NCI-H774 (cell line): ENCODE results near the gene ADGRA1.

Source experiments
- DNase-seq: peaks from one replicate; lab custom pipeline; 2025; lab: John Stamatoyannopoulos, UW

ADGRA1 gene

DNA sequence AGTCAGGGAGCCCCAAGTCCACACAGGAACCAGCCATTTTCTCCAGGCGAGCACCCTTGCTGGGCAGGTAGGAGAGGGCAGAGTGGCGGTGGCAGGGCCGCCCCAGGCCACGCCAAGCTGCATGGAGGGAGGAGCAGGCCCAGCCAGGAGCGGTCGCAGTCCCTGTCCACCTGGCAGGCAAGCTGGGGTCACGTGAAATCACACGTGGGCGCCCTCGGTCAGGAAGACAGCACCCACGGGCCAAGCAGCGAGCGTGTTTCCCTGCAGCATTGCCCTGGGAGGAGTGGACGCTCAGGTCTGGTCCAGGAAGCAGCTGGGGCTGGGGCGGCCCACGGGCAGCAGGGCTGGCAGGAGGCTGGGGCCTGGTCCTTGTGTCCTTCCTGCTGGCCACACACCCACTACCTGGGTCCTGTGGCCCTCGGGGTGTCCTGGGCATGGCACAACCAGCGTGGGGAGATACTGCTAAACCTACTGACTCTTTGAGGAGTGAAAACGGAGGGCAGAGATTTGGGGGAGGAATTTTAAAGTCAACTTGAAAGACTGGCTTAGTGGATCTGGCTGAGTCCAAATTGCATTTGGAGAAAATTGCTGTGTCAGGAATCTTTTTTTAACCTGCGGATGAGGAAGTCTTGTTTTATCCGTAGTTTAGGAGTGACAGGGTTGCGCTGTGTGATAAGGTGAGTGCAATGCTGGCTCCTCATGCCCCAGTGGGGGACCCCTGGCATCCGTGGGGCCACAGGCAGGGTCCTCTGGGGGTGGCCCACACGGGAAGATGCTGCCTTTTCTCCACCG, 12.2 kb upstream of the ADGRA1 start:
- DNase-seq, result no peak

DNA sequence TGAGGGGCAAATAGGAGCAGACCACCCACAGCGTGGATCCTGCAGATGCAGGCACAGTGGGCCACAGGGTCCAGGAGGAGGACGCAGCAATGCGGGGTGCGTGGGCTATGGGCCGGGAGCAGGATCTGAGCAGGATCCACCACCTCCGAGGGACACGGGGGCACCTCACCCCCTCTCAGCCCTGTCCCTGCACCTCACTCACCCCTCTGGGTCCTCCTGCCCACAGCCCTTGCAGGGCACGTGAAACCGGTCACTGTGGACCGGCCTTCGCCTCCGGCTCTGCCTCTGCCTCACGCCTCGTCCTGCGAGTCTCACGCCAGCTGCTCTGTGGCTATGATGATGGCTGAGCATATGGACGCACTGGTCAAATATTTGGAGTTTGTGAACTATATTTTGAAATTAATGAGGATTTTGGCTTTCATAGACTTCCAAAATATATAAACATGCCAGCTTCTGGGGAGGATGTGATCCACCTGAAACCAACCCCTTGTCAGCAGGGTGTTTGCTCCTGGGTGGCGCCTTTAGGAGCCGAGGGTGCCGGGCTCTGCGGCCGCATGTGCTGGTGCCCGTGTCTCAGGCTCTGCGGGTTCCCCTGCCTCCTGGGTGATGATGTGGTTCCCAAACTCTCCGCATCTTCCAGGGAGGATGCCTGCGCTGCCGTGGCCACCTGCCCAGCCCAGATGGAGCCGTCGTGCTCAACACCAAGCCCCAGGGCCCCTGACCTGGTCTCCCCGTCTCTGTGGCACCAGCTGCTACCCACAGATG, 11.3 kb upstream of the ADGRA1 start:
- no peak for DNase-seq

DNA sequence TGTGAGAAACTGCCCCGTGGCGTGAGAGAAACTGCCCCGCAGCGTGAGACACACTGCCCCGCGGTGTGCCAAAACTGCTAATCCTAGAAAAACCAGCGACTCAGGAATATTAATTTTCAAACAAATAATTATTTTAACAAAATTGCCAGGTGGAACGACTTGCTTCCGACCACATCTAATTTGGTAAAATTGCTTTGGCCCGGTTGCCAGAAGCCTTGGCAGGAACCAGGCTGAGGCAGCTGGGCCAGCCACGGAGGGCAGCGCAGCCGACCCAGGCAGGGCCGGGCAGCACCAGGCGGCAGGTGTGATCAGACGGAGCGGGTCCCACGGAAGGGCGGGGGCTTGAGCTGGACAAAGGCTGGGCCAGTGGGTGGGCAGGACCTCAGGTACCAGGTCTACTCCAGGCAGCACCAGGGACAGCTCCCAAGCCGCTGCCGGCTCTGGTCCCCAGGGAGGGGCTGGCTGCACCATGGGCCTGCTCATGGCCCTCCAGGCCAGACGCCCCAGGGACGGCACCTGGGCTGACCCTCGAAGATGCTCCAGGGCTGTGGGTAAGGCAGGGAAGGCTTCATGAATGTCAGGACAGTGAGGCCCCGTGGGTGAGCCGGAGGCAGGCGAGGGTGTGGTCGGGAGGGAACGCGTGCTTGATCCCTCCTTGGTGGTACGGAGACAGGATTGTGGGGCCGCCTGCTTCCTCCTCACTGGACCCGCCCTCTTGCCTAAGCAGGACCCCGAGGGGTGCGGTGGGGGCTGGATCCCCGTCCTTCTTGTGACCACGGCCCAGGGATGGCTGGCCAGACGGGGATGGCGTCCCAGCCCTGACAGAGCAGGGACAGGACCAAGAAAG, 7.7 kb upstream of the ADGRA1 start:
- no peak for DNase-seq

DNA sequence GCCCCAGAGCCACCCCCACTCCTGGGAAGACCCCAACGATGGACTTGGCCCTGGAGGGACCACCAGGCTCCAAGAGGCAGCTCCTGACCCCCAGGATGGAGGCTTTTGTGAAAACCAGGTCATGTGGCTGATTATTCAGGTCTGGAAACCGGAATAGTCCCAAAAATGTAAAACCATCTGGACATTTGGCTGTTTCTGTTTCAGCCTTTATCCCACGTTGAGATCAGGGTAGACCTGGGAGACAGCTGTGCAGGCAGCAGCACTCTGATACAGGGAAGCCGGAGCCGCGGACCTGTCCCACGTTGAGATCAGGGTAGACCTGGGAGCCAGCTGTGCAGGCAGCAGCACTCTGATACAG, 7.1 kb upstream of the ADGRA1 start:
- DNase-seq, result no peak

DNA sequence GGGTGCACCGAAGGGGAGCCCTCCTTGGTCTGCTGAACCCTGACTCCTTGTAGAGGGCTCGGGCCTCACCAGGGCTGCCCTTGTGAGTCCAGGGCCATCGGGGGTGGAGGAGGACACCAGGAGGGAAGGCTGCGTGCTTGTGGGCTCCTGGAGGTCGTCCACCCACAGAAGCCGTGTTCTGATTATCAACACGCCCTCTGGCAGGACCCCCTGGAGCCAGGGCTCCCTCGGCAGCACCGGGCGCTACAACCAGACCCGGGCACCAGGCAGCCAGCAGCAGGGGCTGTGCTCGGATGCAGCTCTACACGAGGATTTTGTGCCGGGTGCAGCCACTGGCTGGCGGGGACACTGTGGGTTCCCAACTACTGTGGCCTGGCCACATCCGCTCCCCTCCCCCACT, 6.1 kb upstream of the ADGRA1 start:
- no peak for DNase-seq

DNA sequence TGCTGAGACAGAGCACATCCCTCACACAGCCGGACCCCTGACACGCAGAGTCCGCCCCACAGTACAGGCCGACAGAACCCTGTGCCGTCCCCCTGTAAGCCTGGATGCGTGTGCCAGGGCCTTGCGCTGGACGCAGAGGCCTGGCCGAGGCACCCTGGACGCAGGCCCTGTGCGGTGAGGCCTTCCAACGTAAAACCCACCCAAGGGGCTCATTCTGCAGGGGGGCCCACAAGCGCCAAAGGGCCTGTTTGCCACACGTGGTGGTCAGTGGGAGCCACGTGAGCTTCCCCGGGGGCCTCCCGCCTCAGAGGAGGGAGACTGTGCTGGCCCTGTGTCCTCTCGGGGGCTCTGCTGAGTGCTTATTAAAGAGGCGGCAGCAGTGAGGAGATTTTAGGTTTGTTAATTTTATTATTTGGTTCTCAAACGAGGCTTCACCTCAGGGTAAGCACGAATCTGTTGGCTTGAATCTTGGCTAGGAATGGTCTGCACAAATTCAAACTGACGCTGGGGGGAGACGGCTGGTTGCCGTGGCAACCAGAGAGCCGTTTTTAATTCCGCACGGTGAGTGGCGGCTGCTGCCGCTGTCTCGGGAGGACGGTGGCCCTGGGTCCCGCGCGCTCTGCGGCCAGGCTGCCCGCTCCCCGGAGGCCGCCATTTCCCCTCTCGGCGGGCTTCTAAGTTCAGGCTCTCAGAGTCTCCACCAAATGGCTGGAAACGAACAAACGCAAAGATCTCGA, 4.9 kb upstream of the ADGRA1 start:
- no peak for DNase-seq

DNA sequence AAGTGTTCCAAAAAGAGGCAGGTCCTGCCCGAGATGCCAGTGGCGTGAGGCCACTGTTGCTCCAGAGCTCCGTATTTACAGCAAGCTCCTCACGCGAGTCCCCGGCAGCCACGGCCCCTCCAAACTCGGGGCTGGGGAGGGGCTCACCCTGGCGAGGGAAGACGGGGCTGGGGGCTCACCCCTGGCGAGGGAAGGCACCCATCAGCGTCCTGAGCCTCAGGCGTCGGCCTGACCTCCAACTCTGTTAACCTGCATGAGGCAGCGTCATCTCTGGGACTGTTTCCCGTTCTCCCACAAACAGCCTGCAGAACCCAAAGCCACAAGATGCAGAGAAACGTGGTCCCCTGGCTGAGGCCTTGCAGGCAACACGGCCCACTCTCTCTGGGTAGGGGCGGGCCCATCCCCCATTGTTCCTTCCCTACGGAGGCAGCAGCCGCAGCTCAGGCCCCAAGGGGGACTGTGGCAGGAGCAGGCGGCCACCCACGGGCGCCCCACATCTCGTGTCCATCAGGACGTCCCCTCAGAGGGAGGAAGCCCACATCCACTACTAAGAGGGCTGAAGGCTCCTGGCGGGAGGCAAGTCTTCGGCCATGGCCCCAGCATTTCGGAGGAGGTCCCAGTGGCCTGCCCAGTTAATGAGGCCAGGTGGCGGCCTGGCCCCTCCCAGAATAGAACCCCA, 4.2 kb upstream of the ADGRA1 start:
- no peak for DNase-seq

DNA sequence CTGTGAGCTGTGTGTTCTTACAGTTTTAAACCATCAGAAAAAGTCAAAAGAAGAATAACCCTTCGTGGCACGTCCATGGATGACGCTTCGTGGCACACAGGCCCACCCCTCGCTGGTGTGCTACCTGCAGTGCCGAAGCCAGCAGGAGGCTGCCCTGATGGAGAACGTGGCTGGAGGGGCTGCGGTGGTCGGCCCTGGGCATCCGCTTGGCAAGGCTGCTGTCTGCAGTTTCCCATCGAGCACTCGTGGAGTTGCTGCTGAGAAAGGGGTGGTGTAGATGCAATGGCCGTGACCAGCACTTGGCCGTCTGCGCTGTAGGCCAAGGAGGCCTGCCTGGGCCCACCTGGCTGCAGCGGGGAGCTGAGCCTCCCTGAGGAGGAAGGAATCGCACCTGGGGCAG, 3.2 kb upstream of the ADGRA1 start:
- DNase-seq, result no peak

DNA sequence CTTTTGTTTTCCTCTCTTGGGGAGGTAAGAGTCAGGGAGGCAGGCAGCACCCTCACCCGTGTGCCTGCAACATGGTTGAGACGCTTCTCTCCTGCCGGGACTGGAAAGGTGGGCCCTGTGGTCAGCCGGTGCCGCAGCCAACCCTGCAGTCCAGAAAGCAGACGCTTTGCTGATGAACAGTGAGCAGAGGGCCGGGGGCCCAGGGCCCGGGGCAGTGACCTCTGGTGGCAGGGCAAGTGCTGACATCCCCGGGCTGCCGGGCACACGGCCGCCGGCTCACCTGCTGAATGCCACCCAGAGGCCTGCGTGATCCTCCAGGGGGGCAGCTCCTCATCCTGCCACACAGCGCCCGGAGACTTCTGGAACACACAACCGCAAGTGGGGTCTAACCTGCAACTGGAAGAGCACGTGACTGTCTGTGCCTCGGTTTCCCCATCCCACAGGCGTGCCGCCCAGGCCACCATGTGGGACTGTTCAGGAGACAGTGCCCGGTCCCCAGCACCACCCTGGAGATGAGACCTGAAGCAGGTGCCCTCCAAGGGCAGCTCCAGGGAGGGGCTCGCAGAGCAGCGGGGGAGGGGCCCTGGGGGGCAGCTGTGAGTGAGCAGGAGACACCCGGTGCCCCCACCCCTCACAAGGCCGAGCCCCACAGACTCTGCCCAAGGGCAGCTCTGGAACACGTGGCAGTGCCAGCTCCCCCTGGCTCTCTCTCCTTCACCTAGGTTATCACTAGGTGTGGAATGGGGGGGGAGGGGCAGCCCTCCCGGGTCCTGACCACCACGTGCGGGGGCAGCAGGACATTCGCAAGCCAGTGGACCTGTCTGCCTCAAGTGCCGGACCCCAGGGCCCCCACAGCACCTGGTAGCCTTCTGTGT, 2.2 kb upstream of the ADGRA1 start:
- DNase-seq, result no peak

DNA sequence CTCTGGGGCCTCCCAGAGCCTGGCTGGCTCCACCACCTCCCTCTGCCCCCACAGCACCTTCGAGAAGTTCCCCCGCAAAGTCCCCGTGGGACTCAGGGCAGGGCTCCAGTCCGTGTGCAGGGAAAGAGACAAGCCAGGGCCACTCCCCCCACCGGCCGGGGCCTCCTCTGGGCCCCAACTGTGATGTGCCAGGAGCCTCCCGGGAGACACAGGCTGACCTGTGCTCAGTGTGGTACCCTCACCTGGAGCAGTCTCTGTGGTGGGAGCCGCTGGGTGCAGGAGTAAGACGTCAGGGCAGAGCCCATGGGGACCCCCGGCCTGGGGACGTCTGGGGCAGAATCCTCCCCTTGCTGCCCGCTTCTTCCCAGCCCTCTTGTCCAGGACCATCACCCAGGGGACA, 1.5 kb upstream of the ADGRA1 start:
- DNase-seq, result no peak

DNA sequence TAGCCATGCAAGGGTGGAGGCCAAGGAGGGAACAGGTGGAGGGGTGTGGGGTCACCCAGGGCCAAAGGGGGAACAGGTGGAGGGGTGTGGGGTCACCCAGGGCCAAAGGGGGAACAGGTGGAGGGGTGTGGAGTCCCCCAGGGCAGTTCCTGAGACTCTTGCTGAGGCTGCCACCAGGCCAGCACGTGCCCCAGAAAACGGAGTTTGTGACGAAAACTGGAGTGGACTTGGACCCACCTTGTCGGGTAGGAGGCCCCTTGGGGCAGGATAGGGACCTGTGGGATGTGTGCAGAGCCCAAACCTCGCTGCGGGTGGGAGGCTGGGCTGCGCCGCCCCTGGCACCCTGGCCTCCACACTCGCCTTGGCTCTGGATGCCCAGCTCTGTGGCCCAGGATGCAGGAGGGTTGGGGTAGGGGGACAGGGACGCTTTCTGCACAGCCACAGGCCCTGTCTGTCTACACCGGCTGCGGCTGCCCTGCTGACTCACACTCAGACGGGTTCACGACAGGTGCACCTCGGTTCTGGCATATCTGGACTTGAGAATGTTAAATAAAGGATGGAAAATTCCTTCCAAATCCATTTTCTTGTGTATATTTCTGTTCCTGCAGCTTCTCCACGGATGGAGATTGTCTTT, 562 bp upstream of the ADGRA1 start:
- DNase-seq, result no peak

DNA sequence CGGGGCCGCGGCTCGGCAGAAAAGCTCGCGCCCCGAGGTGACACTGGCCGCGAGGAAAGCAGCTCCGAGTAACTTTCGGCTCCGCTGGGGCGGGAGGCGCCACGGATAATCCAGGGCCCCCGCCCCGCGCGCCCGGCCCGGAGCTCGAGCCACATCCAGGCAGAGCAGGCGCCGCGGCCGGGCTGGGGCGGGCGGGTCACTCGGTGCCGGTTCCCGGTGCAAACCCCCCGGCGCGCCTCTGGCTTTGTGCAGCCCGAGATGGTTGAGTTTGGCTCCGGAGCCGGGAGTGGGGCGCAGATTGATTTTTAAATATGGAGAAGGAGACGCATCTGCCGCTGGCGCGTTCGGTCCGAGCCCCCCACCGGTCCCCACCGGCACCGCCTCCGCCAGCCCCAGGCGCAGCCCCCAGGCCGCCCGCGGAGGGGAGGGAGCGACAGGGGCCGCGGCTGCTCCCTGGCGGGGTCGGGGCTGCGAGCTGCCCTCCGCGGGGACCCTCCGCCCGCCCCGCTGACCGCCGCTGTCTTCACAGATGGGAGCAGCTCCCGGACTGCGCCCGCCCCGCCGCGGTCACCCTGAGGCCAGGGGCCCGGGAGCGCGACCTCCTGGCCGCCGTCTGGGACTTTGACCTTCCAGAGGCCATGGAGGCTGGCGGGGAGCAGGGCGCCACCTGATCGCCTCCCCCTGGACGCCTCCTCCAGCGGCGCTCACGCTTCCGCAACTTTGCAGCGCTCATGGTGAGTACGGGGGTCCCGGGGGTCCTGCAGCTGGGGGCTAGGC, 643 bp downstream of the ADGRA1 start:
- DNase-seq, result no peak

DNA sequence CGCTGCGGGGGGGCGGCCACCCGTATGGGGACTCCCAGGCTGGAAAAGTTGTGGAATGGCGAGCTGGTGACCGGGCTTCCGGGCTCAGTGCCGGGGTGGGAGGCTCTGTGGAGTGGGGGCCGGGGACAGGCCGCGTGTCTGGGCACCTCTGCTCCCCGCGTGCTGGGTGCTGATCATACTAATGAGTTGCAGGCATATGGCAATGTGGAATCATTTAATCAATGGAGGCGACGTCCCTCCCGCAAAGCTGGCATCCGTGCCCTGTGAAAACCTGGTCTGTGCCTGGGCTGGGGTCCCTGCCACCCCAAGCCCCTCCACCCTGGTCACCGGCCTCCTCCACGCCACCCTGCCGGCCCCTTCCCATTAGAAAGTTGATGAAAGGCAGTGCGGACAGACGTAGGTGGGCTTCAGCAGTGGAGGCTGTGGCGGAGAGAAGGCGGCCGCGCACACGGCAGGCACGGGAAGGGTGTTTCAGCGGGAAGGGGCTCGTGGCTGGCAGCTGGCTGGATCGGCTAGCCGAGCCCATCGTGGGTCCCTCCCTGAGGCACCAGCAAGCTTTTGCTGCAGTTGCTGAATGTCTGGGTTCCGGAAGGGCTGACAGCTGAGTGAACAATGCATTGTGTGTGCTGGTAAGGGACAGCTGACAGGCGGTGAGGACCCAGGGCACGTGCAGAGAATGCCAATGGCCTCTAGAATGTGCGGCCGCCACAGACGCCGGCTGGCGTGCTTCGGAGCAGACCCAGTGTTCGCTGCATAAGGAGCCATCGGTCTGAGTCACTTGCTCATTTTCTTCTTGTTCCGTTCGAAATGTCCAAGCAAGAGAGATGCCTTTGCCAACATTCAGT, 1.5 kb downstream of the ADGRA1 start:
- DNase-seq, result no peak

DNA sequence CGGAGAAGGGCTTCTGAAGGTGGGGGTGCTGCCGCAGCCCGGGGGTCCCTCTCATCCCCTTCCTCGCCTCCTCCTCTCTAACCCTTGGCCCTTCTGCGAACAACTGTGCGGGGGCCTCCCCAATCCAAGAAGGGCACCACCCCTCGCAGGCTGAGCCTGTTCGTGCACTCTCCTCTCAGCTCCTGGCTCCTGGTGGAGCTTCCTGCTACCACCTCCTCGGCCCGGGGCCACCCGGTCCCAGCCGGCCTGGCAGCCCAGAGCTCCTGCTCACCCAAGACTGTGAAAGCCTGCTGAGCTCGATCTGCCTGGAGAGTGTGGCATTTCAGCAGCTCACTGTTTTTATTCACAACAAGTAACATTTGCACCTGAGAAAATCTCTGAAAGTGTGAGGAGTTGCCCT, 2.4 kb downstream of the ADGRA1 start:
- DNase-seq, result no peak

DNA sequence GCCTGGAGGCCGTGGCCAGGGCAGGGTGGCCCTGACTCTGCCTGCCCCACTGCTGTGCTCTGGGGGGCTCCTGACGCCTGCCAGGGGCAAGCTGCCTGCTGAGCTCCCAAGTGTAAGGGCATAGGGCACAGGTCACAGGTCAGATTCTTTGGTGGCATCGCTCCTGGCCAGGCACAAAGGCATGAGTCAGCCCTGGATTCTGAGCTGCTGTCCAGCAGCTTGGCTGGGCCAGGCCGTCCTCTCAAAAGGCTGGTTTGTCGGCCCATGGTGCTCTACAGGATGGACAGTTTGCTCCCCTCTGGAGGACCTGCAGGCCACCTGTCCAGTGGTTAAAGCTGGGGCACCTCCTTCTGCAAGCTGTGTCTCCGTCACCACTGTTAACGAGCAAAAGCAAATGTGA, 2.9 kb downstream of the ADGRA1 start:
- DNase-seq, result no peak

DNA sequence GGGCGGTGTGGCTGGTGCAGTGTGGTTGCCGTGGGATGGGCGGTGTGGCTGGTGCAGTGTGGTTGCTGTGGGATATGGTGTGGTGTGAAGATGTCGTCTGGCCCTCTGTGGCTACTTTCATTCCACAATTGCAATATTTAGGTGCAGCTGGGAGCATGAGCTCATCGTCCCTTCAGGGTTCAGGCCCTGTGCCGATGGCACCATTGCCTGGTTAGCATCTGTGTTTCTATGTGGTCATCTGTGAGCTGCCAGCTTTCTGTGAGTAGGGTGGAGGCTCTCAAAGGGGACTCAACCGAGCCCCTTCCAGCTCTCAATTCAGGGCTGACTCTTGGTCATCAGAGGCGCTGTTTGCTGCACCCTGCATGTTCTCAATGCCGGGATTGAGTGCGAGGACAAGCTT, 3.6 kb downstream of the ADGRA1 start:
- DNase-seq, result no peak

DNA sequence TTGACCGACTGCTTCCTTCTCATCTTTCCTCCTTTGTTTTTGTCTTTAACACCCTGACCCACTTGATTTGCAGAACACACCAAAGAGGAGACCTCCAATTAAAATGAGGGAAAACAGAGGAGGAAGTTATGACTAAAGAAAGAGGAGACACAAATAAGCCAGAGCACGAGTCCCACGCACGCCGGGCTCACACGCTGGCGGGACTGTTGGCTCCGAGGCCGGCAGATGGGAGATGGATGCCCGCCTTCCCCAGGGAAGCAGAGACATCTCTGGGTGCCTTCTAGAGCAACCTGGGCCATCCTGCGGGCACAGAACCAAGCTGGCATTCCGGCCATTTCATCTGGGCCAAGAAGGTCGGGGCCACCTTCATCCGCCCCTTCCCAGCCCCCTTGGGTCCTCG, 5.6 kb downstream of the ADGRA1 start:
- no peak for DNase-seq

DNA sequence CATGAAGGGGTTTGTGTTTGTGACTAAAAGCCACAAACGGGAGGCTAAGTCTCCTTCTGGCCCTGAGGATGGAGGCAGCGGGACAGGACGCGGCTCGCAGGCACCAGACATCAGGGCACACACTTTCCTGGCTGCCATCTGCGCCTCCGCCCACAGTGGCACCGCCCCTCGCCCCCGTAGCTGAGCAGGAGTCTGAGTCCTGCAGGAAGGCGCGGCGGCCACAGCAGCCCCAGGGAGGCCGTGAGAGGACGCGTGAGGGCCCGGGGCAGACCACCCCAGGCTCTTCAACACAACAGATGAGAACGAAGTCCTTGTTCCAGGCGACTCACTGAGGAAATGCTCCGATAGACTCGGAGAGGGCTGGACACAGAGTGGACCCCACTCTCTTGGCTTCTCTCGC, 6.6 kb downstream of the ADGRA1 start:
- DNase-seq, result no peak
